HG02623 (cell line): Measurements from ENCODE around the gene EYA3.
"Not testable (repeated sequence)": the region's sequence is repeated elsewhere in the genome, so short reads cannot be mapped to it uniquely, and the experiment has no call there.

ENCODE experiments used
- ATAC-seq: cut with Tn5 transposase; IDR thresholded peaks from one replicate; pipeline ENCODE4 v1.9.1; 2021; ENCODE audit warnings: moderate library complexity; ENCODE audit not compliant: unreplicated experiment

The EYA3 gene

GRCh38 chr1:28031173-28031572 is 57.2 kb downstream of the EYA3 start:
- ATAC-seq = no peak

DNA sequence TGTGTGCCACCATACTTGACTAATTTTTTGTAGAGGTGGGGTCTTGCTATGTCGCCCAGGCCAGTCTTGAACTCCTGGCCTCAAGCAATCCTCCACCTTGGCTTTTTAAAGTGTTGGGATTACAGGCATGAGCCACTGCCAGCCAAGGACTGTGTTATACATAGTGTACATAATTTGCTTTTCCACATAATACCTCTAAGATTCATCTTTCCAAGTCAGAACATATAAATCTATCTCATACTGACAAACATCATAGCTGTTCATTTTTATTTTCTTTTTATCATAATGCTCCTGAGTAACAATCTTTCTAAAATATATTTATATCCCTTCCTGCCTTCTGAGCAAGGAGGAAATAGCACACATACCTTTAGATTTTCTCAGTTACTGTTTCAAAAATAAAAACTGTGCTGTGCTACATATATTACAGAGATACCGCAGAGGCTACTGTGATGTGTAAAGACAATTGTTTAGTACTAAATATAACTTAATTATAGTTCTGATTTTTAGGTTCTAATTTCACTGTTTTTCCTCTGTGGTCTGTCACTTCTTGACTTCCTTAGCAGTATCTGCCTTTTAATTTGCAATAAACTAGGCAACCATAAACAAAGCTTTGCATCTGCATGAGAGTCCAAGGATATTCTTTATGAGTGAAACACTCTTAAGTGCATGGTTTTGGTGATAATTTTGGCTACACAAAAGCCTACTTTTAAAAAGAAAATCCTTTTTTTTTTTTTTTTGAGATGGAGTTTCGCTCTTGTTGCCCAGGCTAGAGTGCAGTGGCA is 59.3 kb downstream of the EYA3 start:
- no peak for ATAC-seq

GRCh38 chr1:28027660-28028059 is 60.8 kb downstream of the EYA3 start:
- no peak for ATAC-seq

DNA sequence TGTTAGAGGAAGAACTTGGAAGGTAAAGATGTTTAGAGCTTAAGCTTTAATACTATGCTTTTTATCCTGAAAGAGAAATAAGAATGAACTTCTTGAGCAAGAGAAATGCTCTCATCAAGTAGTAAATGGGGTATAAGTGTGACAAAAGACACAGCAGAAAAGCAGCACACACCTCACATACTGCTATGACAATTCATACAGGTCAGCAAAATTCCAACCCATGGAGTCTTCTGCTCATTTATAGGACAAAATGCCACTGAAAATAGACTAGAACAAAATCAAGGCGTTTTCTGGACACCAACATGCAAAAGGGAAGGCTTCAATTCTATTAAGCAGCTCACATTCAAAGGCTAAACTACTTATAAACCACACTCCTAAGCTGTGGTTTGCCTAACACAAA is 61.2 kb downstream of the EYA3 start:
- ATAC-seq = no peak

DNA sequence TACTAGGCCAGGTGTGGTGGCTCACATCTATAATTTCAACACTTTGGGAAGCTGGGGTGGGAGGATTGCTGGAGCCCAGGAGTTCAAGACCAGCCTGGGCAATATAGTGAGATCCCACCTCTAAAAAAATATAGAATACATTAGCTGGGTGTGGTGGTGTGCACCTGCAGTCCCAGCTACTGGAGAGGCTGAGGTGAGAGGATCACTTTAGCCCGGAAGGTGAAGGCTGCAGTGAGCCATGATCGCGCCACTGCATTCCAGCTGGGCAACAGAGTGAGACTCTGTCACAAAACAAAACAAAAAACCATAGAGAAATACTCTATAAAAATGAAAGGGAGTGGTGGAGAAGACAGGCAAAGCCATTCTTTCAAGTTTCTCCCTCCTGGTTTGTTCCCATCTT is 62.1 kb downstream of the EYA3 start:
- no peak for ATAC-seq

DNA sequence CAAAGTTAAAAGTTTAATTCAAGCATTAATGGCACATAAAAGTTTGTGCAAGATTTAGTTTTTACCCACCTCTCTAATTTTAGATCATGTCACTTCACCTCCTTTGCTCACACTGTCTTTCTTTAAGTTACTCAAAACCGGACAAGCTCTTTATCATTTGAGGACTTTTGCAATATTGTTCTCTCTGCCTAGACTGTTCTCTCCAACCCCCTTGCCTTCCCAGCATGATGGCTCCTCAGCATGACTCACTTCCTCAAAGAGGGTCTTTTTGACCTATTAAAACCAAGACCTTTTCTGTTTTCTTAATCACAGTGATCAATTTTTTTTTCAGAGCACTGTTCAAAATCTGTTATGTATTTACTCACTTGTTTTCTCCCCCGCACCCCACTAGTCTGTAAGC is 67.3 kb downstream of the EYA3 start:
- ATAC-seq = no peak

DNA sequence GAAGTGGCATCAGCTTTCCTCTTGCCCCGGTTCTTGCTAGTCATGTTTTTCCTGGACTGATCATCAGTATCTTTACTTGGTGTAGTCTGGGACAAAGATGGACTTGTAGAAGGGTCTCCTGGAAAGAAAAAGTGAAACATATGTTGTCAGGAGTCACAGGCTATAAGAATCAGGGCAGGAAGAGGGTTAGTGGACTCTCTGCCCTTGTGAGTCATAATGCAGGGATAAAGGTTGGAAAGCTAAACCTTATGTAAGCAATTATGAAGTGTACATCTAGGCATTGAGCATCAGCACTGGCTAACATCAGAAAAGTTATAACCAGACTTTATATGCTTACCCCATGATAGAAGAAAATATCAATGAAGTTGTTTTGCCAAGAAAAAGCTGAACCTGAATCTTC is 77.4 kb downstream of the EYA3 start:
- ATAC-seq = no peak

DNA sequence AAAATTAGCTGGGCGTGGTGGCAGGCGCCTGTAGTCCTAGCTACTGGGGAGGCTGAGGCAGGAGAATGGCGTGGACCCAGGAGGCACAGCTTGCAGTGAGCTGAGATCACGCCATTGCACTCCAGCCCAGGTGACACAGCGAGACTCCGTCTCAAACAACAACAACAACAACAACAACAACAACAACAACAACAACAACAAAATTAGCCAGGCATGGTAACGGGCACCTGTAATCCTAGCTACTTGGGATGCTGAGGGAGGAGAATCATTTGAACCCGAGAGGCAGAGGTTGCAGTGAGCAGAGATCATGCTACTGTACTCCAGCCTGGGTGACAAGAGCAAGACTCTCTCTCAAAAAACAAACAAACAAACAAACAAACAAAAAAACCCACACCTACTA is 85.3 kb downstream of the EYA3 start:
- ATAC-seq = not testable (repeated sequence)

DNA sequence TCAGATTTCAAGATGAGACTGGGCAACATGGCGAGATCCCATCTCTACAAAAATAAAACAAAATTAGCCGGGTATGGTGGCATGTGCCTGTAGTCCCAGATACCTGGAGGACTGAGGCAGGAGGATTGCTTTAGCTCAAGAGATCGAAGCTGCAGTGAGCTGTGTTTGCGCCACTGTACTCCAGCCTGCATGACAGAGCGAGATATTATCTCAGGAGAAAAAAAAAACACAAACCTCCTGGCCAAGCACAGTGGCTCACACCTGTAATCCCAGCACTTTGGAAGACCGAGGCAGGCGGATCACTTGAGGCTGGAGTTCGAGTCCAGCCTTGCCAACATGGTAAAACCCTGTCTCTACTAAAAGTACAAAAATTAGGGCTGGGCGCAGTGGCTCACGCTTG is 85.8 kb downstream of the EYA3 start:
- ATAC-seq = no peak

- no peak for ATAC-seq
Measured at GRCh38 chr1:27999055-27999454, 89.4 kb downstream of the EYA3 start.

DNA sequence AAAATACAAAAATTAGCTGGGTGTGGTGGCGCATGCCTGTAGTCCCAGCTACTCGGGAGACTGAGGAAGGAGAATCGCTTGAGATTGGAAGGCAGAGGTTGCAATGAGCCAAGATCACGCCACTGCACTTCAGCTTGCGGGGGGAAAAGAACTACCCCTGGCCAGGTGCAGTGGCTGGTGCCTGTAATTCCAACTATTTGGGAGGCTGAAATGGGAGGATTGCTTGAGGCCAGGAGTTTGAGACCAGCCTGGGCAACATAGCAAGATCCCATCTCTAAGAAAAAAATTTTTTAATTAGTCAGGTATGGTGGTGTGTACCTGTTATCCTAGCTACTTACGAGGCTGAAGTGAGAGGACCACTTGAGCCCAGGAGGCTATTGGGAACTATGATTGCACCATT is 93.9 kb downstream of the EYA3 start:
- not testable (repeated sequence) for ATAC-seq

DNA sequence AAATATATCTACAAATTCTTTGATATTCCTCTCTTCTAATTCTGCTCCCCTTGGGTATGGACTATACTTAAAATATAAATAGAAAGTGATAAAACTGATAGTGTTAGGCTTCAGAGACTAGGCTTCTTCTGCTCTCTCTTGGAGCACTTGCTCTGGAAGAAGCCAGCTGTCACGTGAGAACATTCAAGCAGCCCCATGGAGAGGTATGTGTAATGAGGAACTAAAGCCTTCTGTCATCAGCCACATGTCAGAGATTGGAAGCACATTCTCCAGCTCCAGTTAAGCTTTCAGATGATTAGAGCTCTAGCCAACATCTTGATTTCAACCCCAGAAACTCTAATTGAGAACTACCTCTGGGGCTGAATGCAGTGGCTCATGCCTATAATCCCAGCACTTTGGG is 94.3 kb downstream of the EYA3 start:
- no peak for ATAC-seq

- no peak for ATAC-seq
Measured at GRCh38 chr1:27993241-27993640, 95.2 kb downstream of the EYA3 start.

GRCh38 chr1:27992276-27992675 is 96.1 kb downstream of the EYA3 start:
- no peak for ATAC-seq

GRCh38 chr1:27990920-27991537 is 97.4 kb downstream of the EYA3 start:
- no peak for ATAC-seq

DNA sequence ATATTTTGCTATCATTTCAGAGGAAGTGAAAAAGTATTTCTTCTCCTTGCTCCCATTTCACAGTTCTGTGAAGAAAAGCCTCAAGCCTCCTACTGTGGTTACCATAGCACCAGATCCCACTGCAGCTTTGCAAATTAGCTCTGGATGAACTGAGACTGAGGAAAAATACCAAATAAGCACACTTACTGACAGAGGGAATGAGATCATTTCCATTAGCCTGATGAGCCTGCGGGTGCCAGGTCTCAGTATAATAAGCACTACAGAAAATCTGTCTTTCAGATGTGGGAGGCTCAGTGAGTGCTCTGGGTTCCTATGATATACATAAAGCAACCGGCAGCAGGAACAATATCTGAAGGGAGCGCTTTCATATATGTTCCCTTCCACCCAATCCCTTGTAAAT is 107.3 kb downstream of the EYA3 start:
- ATAC-seq = no peak

DNA sequence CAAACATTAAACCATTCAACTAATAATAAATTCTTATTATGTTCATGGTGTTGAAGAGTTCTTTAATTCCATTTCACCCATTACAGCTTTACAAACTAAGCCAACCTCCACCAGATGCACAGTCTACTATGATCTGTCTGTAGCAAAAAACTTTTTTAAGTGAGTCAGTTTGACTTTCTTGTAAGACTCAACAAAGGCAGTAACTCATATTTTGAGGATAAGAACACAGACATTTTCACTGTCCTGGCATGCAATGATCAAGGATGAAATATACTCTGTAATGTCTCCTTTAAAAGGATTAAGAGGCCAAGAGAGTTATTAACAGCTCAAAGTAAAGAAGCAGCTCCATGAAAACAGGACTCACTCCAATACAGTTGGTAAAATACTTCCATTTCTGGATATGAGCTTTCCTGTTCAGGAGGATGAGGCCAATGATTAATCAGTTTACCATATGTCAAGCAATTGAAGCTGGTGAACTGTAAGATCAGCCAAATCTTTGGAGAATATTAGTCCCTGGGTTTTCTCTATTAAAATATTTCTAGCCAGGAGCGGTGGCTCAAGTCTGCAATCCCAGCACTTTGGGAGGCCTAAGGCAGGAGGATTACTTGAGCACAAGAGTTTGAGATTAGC is 108.1 kb downstream of the EYA3 start:
- no peak for ATAC-seq

GRCh38 chr1:27979859-27980201 is 108.6 kb downstream of the EYA3 start:
- no peak for ATAC-seq

GRCh38 chr1:27979151-27979858 is 109.1 kb downstream of the EYA3 start:
- no peak for ATAC-seq

DNA sequence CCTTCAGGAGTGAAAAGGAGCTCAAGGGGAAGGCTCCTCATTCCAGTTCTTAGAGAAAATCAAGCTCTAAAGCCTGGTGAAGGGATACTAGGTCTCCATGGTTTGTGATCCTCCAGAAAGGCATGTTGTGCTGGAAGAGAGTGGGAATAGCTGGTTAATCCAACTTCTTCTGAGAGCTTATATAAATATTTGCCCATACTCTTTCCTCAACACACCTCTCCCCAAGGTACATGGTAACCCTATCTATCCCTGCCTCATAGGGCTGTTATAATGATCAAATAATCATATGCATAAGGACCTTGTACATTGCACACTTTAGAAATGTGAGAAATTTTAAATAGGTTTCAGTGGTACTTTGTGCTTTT is 114.0 kb downstream of the EYA3 start:
- ATAC-seq = no peak

- no peak for ATAC-seq
Measured at GRCh38 chr1:27973771-27974416, 114.5 kb downstream of the EYA3 start.
